ENCODE measurements around the gene RAB4A. TPM values are rescaled to one million over a fixed set of nuclear protein-coding genes. Genes with fewer than 3 reads are reported as not detected.
"Not testable (repeated sequence)": the region's sequence is repeated elsewhere in the genome, so short reads cannot be mapped to it uniquely, and the experiment has no call there.

RAB4A gene
- total RNA-seq, 4 donors from 2014 or later, result 31.5 to 49.2 (median 39.9) TPM

DNA sequence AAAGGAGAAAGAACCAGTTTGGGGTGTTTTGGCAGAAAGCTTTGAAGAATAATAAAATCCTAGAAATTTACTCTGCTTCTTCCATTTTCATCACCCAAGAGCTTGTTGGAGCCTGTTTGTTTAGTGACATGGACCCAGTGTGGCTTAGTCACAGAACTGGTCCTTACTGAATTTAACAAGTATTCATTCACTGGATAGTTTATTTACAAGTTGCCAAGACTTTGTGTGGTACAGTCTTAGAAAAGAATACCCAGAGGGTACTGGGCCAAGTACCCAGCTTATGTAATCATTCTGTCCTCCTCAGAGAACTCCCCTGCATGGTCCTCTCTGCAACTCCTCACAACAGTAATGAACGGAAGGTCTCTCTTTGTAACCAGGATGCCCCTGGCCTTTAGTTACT, 16.4 kb downstream of the RAB4A start:
- no peaks in the 10 kb centered on the region for H3K9me3 ChIP-seq
- no peak overlapping the region for H3K4me3 ChIP-seq
- intact Hi-C loops (cut with DNase I; ENCODE audit: low total_unique reads), result no loop called here
- H3K27me3 ChIP-seq, result no peaks in the 10 kb centered on the region
- H3K27ac ChIP-seq, result no peak overlapping the region
- H3K36me3 ChIP-seq, result no peaks in the 10 kb centered on the region
- H3K4me1 ChIP-seq, result no peaks in the 10 kb centered on the region
- TF ChIP-seq, protein P1, sequence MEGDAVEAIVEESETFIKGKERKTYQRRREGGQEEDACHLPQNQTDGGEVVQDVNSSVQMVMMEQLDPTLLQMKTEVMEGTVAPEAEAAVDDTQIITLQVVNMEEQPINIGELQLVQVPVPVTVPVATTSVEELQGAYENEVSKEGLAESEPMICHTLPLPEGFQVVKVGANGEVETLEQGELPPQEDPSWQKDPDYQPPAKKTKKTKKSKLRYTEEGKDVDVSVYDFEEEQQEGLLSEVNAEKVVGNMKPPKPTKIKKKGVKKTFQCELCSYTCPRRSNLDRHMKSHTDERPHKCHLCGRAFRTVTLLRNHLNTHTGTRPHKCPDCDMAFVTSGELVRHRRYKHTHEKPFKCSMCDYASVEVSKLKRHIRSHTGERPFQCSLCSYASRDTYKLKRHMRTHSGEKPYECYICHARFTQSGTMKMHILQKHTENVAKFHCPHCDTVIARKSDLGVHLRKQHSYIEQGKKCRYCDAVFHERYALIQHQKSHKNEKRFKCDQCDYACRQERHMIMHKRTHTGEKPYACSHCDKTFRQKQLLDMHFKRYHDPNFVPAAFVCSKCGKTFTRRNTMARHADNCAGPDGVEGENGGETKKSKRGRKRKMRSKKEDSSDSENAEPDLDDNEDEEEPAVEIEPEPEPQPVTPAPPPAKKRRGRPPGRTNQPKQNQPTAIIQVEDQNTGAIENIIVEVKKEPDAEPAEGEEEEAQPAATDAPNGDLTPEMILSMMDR (IDR thresholded peaks at IDR 0.05), result no peak
- no peak for TF ChIP-seq POLR2A (IDR thresholded peaks at IDR 0.05)
- DNase-seq, result no peak

DNA sequence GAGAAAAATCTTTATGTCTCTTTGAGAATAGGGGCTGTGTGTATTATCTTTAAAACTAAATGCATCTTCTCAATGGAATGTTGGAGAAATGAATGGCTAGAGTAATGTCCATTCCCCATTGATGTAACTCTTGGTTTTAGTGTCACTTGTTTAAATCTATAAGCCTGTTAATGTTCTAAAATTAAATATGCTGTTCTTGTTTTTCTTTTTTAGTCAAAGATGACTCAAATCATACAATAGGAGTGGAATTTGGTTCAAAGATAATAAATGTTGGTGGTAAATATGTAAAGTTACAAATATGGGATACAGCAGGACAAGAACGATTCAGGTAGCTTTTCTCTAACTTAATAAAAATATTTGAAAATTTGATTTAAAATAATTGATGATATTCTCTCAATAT, 17.6 kb downstream of the RAB4A start:
- Histone ChIP-seq H3K36me3 (no peaks in the 10 kb centered on the region), H3K4me3 (no peak overlapping the region), H3K27me3 (no peaks in the 10 kb centered on the region), H3K4me1 (no peaks in the 10 kb centered on the region), H3K27ac (no peak overlapping the region), H3K9me3 (no peaks in the 10 kb centered on the region)
- intact Hi-C loops (cut with DNase I; ENCODE audit: low total_unique reads), result no loop called here
- no peak for DNase-seq
- TF ChIP-seq, protein P1 (IDR thresholded peaks at IDR 0.05), result no peak
- TF ChIP-seq POLR2A (IDR thresholded peaks at IDR 0.05), result no peak

DNA sequence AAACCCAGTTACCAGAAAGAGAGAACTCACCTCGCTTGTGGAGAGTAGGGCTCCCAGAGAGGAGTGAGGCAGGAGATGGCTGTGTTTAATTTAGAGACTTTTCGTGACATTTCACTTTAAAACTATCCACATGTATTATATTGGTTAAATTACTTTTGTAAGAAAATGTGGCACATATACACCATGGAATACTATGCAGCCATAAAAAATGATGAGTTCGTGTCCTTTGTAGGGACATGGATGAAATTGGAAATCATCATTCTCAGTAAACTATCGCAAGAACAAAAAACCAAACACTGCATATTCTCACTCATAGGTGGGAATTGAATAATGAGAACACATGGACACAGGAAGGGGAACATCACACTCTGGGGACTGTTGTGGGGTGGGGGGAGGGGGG, 20.8 kb downstream of the RAB4A start:
- intact Hi-C loops (cut with DNase I; ENCODE audit: low total_unique reads); H3K27ac ChIP-seq; H3K36me3 ChIP-seq; H3K27me3 ChIP-seq; DNase-seq; H3K4me3 ChIP-seq; H3K4me1 ChIP-seq; H3K9me3 ChIP-seq: not testable (repeated sequence)

DNA sequence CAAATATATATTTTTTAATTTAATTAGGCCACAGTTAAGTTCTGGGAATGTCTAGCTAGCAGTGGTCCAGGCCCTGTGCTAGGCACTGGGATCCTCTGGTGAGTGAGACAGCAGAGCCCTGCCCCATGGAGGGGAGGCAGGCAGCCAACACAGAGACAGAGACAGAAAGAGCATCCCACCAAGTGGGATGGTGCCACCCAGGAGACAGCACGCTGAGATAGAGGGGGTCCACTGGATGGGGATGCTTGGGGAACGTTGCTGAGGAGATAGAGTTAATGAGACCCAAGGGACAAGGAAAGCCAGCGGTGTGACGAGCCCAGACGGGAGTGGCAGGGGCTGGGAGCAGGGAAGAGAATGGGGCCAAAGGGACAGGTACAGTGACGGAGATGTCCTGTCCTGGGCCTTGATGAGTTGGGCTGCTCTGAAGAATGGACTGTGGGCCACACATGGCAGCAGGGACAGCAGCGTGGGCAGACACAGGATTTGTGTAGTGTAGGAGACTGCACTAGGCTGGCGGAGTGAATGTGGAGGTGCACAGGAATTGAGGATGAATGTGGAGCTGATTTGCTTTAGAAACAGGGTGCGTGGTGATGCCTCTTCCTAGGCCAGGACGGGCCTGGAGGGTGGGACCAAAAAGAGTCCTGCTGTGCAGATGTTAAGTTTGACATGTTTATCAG, 22.8 kb downstream of the RAB4A start:
- intact Hi-C loops (cut with DNase I; ENCODE audit: low total_unique reads), result no loop called here

DNA sequence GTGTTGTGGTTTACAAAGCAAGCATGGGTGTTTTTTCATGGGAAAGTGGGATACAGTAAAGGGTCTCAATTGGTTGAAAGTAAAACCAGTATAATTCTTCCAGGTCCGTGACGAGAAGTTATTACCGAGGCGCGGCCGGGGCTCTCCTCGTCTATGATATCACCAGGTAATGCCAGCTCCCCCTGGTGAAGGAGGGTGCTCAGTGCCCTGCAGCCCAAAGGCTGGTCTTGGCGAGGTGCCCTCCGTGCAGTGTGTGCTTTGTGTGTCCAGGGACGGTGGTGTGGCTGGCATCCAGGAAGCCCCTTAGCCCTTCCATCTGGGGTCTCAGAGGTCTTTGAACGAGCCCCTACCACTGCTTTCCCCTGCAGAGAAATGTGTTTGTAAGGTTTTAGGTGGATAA, 24.8 kb downstream of the RAB4A start:
- DNase-seq, result no peak
- Histone ChIP-seq H3K4me1 (no peaks in the 10 kb centered on the region), H3K27ac (no peak overlapping the region), H3K4me3 (no peak overlapping the region), H3K36me3 (no peaks in the 10 kb centered on the region), H3K27me3 (no peaks in the 10 kb centered on the region), H3K9me3 (no peaks in the 10 kb centered on the region)
- TF ChIP-seq POLR2A (IDR thresholded peaks at IDR 0.05), result no peak
- TF ChIP-seq, protein P1 (IDR thresholded peaks at IDR 0.05), result no peak
- intact Hi-C loops (cut with DNase I; ENCODE audit: low total_unique reads), result no loop called here

More for the DNA sequence above, 22.8 kb downstream of the RAB4A start:
- TF ChIP-seq, protein P1 (IDR thresholded peaks at IDR 0.05), result no peak
- Histone ChIP-seq H3K27ac (no peak overlapping the region), H3K27me3 (no peaks in the 10 kb centered on the region), H3K4me3 (no peak overlapping the region), H3K4me1 (no peaks in the 10 kb centered on the region), H3K9me3 (no peaks in the 10 kb centered on the region), H3K36me3 (no peaks in the 10 kb centered on the region)
- DNase-seq, result no peak

DNA sequence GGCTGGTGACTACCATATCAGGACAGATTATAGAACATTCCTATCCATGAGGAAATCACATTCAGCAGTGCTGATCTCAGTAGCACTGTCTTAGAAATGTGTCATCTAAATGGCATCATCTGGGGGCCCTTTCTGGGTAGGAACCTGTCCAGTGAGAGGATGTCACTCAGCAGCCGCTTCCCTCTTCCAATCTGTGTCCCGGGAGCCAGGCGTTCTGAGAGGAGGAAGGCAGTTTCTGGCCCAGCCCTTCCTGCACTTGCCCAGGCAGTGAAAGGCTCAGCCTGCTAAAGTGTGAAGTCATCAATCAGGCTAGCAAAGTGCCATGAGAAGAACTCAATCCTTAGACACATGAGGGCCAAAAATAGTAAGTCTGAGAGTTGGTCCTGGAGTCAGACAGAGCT, 25.6 kb downstream of the RAB4A start:
- Histone ChIP-seq H3K36me3 (no peaks in the 10 kb centered on the region), H3K27ac (no peak overlapping the region), H3K4me1 (no peaks in the 10 kb centered on the region), H3K27me3 (no peaks in the 10 kb centered on the region), H3K4me3 (no peak overlapping the region), H3K9me3 (no peaks in the 10 kb centered on the region)
- DNase-seq, result no peak
- intact Hi-C loops (cut with DNase I; ENCODE audit: low total_unique reads), result no loop called here
- TF ChIP-seq POLR2A (IDR thresholded peaks at IDR 0.05), result no peak
- TF ChIP-seq, protein P1 (IDR thresholded peaks at IDR 0.05), result no peak

All from uterus (tissue), 4 donors.